HG03571 (cell line): ENCODE data around the gene NF2.

ENCODE experiments used
- ATAC-seq: cut with Tn5 transposase; IDR thresholded peaks from one replicate; pipeline ENCODE4 v1.9.1; 2021; ENCODE audit not compliant: unreplicated experiment

Gene NF2

GRCh38 chr22:29629903-29630516 lies 26.6 kb downstream of the NF2 start:
- no peak for ATAC-seq

DNA sequence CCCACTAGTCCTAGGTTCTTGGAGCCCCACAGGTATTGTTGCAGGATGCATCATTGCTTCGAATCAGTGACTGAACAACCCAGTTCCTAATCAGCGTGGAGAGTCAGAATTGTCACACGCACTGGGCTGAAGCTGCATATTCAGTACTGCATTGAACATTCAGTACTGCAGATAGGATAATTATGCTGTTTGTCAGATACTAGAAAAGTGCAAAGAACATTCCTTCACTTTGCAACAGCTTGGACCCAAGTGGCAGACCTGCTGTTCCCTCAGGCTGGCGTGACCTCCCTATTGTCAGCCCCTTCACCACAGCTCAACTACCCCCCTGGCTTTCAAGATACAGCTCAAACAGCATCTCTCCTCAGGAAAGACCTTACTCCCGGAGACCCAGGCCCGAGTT lies 27.6 kb downstream of the NF2 start:
- ATAC-seq: no peak

DNA sequence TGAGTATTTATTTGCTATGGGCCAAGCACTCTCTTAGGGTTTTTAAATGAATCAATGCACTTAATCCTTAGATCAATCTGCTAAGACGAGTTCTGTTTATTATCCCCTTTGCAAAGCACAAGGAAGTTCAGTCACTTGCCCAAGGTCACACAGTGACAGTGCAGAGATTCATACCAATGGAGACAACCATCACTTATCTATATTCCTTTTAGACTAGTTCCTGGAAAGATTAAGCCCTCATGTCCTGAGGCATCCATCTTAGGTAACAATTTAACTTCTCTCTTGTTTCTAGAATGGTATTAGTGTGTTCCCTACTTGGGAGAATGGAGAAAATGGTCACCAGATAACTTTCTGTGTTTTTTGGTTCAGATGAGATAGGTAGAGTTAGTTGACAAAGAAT lies 28.3 kb downstream of the NF2 start:
- no peak for ATAC-seq

GRCh38 chr22:29632672-29633071 lies 29.2 kb downstream of the NF2 start:
- ATAC-seq: no peak

GRCh38 chr22:29633514-29634312 lies 30.3 kb downstream of the NF2 start:
- ATAC-seq: no peak

DNA sequence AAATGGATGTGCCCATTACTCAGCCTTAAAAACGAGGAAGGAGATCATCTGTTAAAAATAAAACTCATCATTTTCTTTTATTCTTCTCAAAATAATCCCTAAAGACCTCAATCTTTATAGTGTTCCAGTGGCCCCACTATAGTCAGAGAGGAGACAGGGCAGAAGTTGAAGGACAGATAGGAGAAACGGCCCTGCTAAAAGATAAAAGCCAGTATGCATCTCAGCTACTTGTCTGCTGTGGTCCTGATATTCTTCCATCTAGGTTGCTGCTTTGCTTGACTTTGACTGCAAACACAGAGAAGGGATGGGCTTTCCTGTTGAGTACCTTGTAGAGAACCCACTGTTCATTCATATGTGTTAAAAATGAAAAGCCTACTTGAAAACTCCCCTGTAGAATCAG lies 31.4 kb downstream of the NF2 start:
- ATAC-seq: no peak

DNA sequence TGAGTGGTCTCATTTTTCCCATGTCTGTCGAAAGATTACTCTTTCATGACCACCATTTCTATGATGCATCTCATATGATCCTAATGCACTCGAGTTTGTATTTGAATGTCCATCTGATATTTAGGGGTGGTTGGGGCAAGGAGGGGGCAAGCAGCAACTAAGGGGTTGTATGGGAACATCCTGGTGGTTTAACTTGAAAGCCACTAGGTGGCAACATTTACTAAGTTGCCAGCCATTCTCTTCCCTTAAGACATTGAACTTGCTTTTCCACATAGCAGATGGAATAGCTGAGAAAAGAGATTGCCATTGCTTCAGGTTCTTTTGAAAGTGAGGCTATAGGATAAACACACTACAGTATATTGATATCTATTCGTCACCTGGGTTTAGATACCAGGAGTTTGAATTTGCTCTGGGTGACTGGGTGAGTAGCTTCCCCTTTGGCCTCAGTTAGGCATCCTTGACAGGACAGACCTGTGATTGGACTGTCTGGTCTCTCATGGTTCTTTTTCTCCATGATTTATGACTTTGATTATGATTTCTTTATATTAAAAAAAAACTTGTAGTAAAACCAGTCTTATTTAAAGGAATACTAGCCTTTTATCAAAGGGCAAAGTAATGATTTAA lies 32.4 kb downstream of the NF2 start:
- ATAC-seq: no peak

DNA sequence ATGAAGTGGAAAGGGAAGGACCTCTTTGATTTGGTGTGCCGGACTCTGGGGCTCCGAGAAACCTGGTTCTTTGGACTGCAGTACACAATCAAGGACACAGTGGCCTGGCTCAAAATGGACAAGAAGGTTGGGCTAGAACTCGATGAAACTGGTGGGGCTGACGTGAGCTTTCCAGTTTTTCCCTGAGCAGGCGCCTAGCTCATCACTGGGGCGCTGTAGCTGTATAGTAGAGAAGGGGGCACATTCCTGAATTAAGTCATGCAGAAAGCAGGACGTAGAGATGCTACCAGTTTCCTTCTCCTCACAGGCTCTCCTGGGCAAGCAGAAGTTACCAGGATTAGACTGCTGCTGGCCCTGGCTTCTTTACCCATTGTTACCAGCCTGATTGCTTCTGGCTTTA lies 33.3 kb downstream of the NF2 start:
- no peak for ATAC-seq

GRCh38 chr22:29637181-29637580 lies 33.7 kb downstream of the NF2 start:
- ATAC-seq: no peak

DNA sequence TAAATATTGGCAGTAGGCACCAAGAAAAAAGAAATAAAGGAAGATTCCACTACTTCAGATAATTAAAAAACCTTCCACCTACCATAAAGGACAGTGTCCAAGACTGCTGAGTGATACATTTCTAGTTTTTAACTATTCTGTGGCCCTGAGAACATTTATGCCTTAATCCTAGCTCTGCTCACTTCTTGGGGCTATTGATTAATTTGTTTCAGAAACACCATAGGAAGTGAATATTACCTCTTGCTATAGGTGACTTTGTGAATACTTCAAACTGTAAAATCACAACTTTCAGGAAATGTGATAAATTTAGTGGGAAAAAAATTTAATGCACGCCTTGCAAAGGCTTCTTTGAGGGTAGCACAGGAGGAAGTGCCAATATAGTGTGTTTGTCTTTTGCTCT lies 35.2 kb downstream of the NF2 start:
- no peak for ATAC-seq

DNA sequence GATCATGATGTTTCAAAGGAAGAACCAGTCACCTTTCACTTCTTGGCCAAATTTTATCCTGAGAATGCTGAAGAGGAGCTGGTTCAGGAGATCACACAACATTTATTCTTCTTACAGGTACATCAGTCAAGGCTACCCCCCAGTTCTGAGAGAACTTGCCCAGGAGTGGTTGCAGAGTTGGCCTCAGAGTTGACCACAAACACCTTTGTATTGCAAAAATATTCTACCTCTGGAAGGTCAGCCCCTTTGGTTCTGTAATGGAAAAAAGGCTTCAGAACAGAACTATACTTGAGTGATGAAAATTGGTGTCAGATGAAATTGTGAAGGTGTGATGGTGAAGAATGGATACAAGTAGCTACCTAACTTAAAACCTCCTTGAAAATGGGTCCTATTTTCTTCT lies 35.7 kb downstream of the NF2 start:
- ATAC-seq: no peak

DNA sequence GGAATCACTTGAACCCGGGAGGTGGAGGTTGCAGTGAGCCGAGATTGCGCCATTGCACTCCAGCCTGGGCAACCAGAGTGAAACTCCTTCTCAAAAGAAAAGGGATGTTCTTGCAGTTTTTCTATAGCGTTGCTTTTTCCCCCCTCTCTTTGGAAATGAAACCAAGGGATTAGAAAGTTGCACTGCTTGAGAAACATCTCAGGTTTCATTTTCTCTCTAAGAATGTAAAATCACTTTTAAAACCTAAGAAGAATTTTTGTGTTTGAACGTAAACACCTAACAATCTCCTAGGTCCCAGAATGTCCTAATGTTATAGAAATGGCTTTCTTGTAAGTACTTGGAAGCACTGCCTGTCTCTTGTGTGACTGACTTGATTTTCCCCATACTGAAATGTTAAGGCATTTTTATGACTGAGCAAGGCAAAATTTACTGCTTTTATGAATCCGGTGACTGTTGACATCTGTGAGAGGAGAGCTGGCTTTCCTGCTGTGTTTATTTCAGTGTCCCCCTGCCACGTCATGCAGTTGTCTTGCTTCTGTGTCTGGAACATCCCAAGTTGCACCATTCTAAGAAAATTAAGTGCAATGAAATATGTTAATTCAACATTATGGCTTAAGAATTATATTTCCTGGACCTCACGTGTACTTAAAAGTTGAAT lies 37.7 kb downstream of the NF2 start:
- ATAC-seq: no peak

GRCh38 chr22:29641700-29642330 lies 38.4 kb downstream of the NF2 start:
- ATAC-seq: no peak

DNA sequence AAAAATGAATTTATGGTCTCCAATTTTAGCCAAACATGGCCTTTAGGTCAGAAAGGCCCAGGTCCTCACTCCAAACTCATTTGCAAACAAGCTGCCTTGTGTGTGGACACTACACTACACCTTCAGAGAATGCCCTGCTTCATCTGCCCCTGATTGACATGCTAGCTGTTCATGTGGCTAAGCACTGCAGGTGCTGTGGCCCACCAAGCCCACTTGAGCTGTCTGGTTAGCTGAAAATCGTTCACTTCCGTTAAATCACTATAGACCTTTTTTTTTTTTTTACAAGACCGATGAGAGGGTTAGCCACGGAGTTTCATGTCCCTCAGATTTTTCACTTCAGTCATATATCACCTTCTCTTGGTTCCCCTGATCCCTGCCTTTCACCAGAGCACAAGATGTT lies 39.3 kb downstream of the NF2 start:
- no peak for ATAC-seq

GRCh38 chr22:29647954-29648737 lies 44.7 kb downstream of the NF2 start:
- no peak for ATAC-seq

DNA sequence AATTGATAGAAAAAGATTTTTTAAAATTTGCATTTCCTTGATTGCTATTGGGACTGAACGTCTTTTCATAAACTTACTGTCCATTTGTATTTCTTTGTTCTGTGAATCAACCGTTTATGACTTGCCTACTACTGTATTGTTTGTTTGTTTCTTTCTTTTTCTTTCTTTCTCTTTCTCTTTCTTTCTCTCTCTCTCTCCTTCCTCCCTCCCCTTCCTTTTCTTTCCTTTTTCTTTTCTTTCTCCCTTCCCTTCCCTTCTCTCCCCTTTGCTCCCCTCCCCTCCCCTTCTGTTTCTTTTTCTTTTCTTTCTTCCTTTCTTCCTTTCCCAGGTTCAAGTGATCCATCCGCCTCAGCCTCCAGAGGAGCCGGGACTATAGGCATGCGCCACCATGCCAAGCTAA lies 46.9 kb downstream of the NF2 start:
- ATAC-seq: no peak

DNA sequence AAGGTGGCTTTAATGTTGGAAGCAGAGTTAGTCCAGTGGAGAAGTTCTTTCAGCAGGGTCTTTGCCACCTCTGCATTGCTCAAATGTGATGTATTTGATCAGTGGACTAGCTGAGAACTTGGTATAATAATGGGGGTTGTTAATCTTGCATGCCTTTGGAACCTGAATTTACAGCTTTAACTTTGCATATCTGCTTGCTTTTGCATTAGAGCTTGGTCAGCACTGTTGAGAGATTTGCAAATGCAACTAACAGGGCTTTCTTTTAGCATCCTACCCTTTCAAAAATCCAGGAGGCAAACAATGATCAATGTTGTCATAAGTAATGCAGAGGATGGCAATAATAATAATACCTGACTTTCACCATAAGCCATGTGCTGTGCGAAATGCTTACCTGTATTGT lies 48.2 kb downstream of the NF2 start:
- no peak for ATAC-seq

GRCh38 chr22:29654420-29654819 lies 51.0 kb downstream of the NF2 start:
- ATAC-seq: no peak

DNA sequence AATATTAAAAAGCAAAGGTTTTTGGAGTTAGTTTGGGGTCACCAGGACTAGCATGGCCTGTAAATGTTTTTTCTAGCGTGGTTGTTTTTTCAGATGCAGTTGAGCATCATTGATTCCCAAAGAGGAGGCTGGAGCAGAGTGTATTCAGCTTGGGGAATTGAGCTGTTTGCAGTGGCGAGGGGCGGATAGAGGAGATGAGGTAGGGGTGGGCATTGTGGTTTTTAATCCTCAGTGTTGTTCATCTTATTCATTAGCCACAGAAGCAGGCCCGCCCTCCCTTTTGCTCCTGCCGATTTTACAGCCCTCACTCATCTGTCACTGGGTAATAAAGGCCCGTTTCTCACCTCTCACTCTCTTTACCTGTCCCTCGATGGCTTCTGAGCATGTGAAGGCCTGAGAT lies 51.4 kb downstream of the NF2 start:
- no peak for ATAC-seq

GRCh38 chr22:29658176-29658575 lies 54.7 kb downstream of the NF2 start:
- no peak for ATAC-seq

- ATAC-seq: no peak
Measured at GRCh38 chr22:29660021-29660420, 56.6 kb downstream of the NF2 start.
